ENCODE data around the gene NOL9. TPM values are rescaled to one million over a fixed set of nuclear protein-coding genes. Genes with fewer than 3 reads are reported as not detected.
"Not testable (repeated sequence)": the region's sequence is repeated elsewhere in the genome, so short reads cannot be mapped to it uniquely, and the experiment has no call there.

NOL9 gene
- total RNA-seq, 2 experiments from 2014 or later = 39.7 to 40.4 TPM

GRCh38 chr1:6496890-6497214 lies 57.5 kb downstream of the NOL9 start:
- ChIA-PET POLR2A (no interaction called here), CTCF (no interaction called here)
- Mint-ChIP-seq H3K4me1 (ENCODE audit: low read depth) (peaks cover 26% of the 10 kb centered on the region), H3K36me3 (ENCODE audit: low read depth) (no peaks in the 10 kb centered on the region), H3K27me3 (peaks cover 4% of the 10 kb centered on the region), H3K4me3 (peak overlapping the region; percentile 40), H3K27ac (no peak overlapping the region), H3K9me3 (no peaks in the 10 kb centered on the region)
- ATAC-seq (no peak), DNase-seq (no peak)
- intact Hi-C loops (cut with micrococcal nuclease) = no loop called here
- no peak for TF ChIP-seq CTCF (IDR thresholded peaks at IDR 0.05)

GRCh38 chr1:6496365-6496721 lies 58.0 kb downstream of the NOL9 start:
- no peak overlapping the region for H3K27ac Mint-ChIP-seq
- TF ChIP-seq CTCF (IDR thresholded peaks at IDR 0.05) = no peak
- DNase-seq (no peak), ATAC-seq (no peak)
- peaks cover 31% of the 10 kb centered on the region for H3K4me1 Mint-ChIP-seq (ENCODE audit: low read depth)
- intact Hi-C loops (cut with micrococcal nuclease) = no loop called here
- no peaks in the 10 kb centered on the region for H3K9me3 Mint-ChIP-seq
- POLR2A ChIA-PET = no interaction called here
- H3K4me3 Mint-ChIP-seq = peak overlapping the region; percentile 40
- CTCF ChIA-PET = interaction anchor here (1.4 kb wide), 1 partner anchor 58 kb away, joined by 3 read pairs; no protein-coding TSS in a partner anchor
- H3K36me3 Mint-ChIP-seq (ENCODE audit: low read depth) = no peaks in the 10 kb centered on the region
- peaks cover 3% of the 10 kb centered on the region for H3K27me3 Mint-ChIP-seq

- Mint-ChIP-seq H3K27me3 (no peaks in the 10 kb centered on the region), H3K9me3 (no peaks in the 10 kb centered on the region), H3K4me3 (no peak overlapping the region), H3K4me1 (ENCODE audit: low read depth) (peaks cover 34% of the 10 kb centered on the region), H3K27ac (no peak overlapping the region), H3K36me3 (ENCODE audit: low read depth) (no peaks in the 10 kb centered on the region)
- ATAC-seq = no peak
- ChIA-PET POLR2A (no interaction called here), CTCF (interaction anchor here (0.9 to 1.4 kb wide), 2 partner anchors 57 to 151 kb away, joined by 3 read pairs; no protein-coding TSS in a partner anchor)
- intact Hi-C loops (cut with micrococcal nuclease) = no loop called here
- no peak for TF ChIP-seq CTCF (IDR thresholded peaks at IDR 0.05)
- no peak for DNase-seq
Measured at GRCh38 chr1:6495540-6496364, 58.6 kb downstream of the NOL9 start.

GRCh38 chr1:6495041-6495441 lies 59.3 kb downstream of the NOL9 start:
- POLR2A ChIA-PET = interaction anchor here (0.9 kb wide), 1 partner anchor 85 kb away, joined by 3 read pairs; no protein-coding TSS in a partner anchor
- no peaks in the 10 kb centered on the region for H3K9me3 Mint-ChIP-seq
- peak; percentile 35 for DNase-seq
- H3K36me3 Mint-ChIP-seq (ENCODE audit: low read depth) = no peaks in the 10 kb centered on the region
- no peak for ATAC-seq
- H3K27me3 Mint-ChIP-seq = no peaks in the 10 kb centered on the region
- no peak overlapping the region for H3K27ac Mint-ChIP-seq
- H3K4me3 Mint-ChIP-seq = no peak overlapping the region
- intact Hi-C loops (cut with micrococcal nuclease) = no loop called here
- peaks cover 34% of the 10 kb centered on the region for H3K4me1 Mint-ChIP-seq (ENCODE audit: low read depth)
- CTCF ChIA-PET = interaction anchor here (0.9 to 1.4 kb wide), 2 partner anchors 57 to 152 kb away, joined by 3 read pairs; no protein-coding TSS in a partner anchor
- TF ChIP-seq CTCF (IDR thresholded peaks at IDR 0.05) = no peak

GRCh38 chr1:6494627-6495026 lies 59.7 kb downstream of the NOL9 start:
- H3K27ac Mint-ChIP-seq = peak overlapping the region; percentile 59
- H3K36me3 Mint-ChIP-seq (ENCODE audit: low read depth) = no peaks in the 10 kb centered on the region
- H3K27me3 Mint-ChIP-seq = no peaks in the 10 kb centered on the region
- no peak for TF ChIP-seq CTCF (IDR thresholded peaks at IDR 0.05)
- ATAC-seq (no peak), DNase-seq (no peak)
- ChIA-PET CTCF (no interaction called here), POLR2A (interaction anchor here (0.9 kb wide), 1 partner anchor 86 kb away, joined by 3 read pairs; no protein-coding TSS in a partner anchor)
- no peak overlapping the region for H3K4me3 Mint-ChIP-seq
- peaks cover 34% of the 10 kb centered on the region for H3K4me1 Mint-ChIP-seq (ENCODE audit: low read depth)
- intact Hi-C loops (cut with micrococcal nuclease) = no loop called here
- no peaks in the 10 kb centered on the region for H3K9me3 Mint-ChIP-seq

- CTCF ChIA-PET = interaction anchor here (1.2 kb wide), 1 partner anchor 28 kb away, joined by 4 read pairs; no protein-coding TSS in a partner anchor
- H3K4me3 Mint-ChIP-seq; H3K27me3 Mint-ChIP-seq; H3K9me3 Mint-ChIP-seq; DNase-seq; POLR2A ChIA-PET; H3K36me3 Mint-ChIP-seq (ENCODE audit: low read depth); H3K27ac Mint-ChIP-seq; intact Hi-C loops (cut with micrococcal nuclease); ATAC-seq: not testable (repeated sequence)
- H3K4me1 Mint-ChIP-seq (ENCODE audit: low read depth) = peaks cover 34% of the 10 kb centered on the region
Measured at GRCh38 chr1:6493834-6494223, 60.5 kb downstream of the NOL9 start.
